Stimulated activated naive CD4-positive, alpha-beta T cell (primary cell): ENCODE measurements around the gene EXOC7.

Experiments
- DNase-seq, 6 experiments: peaks; one replicate each; lab custom pipeline; 2025; lab: John Stamatoyannopoulos, UW

Gene EXOC7

GRCh38 chr17:76103274-76104139, at the start of gene EXOC7:
EXOC7 (minus strand) TSS chr17:76103787; CDS start chr17:76103692, 95 bp downstream.
- peak; percentile 87 to 94 (median 90) for DNase-seq

- DNase-seq = no peak
These were observed 49.6 kb upstream of the EXOC7 start for GRCh38 chr17:76153202-76153601.

DNA sequence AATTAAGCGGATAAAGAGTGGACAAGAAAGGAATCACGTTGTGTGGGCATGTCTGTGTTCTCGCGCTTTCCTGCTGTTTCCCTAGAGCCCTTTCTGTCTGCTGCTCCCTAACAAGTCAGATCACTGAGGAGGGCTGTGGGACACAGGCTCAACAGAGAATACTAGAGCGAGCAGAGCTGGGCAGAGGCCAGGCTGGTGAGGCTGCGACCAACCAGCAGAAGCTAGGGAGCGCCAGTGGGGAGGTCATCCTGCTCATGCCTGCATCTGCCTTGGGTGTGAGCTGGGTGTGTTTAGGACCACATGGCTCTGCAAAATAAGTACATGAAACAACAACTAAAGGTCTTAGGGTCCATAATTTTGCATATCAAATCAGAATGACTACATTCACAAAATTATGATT, 49.0 kb upstream of the EXOC7 start:
- no peak for DNase-seq

GRCh38 chr17:76151896-76152454, 48.4 kb upstream of the EXOC7 start:
- peak; percentile 13 to 74 (median 48) for DNase-seq

GRCh38 chr17:76150712-76151622, 47.4 kb upstream of the EXOC7 start:
- DNase-seq = no peak

- no peak for DNase-seq
These were observed 45.6 kb upstream of the EXOC7 start for GRCh38 chr17:76149214-76149613.

- DNase-seq = no peak
These were observed 44.4 kb upstream of the EXOC7 start for GRCh38 chr17:76148015-76148326.

DNA sequence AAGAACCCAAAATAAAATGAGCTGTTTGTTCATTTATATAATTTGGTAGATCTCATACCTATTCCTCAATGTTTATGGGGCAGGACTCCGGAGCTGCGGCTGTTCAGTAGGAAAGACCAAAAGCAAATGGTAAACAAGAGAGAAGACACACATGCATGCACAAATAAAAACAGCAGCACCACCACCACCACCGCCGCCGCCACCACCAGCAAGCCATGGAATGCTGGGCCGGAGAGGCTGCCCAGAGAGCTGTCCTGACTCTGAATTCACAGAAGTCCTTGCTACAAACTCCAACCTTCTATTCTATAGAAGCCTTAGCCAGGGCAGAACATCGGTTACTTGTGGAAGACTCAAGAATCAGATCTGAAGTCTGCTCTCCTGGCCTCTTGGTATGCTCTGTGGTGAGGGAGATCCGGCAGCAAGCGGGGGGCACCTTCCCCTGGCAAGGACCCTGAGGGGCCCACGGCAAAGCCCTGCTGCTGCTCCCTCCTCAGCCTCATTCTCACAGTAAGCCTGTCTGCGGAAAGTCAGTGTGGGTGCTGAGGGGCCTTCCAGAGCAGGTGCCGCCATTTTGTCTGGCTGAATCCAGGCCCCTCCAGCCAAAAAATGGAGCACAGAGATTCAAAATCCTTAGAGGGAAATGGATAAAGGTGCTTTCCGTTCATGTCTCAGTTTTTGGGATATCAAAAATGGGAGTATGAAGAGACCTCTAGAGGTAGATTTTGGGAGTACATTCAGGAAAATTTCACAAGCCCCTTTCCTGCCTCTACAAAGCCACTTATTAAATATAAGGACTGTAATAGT, 43.8 kb upstream of the EXOC7 start:
- DNase-seq = no peak

GRCh38 chr17:76146053-76146851, 42.7 kb upstream of the EXOC7 start:
- DNase-seq = no peak

DNA sequence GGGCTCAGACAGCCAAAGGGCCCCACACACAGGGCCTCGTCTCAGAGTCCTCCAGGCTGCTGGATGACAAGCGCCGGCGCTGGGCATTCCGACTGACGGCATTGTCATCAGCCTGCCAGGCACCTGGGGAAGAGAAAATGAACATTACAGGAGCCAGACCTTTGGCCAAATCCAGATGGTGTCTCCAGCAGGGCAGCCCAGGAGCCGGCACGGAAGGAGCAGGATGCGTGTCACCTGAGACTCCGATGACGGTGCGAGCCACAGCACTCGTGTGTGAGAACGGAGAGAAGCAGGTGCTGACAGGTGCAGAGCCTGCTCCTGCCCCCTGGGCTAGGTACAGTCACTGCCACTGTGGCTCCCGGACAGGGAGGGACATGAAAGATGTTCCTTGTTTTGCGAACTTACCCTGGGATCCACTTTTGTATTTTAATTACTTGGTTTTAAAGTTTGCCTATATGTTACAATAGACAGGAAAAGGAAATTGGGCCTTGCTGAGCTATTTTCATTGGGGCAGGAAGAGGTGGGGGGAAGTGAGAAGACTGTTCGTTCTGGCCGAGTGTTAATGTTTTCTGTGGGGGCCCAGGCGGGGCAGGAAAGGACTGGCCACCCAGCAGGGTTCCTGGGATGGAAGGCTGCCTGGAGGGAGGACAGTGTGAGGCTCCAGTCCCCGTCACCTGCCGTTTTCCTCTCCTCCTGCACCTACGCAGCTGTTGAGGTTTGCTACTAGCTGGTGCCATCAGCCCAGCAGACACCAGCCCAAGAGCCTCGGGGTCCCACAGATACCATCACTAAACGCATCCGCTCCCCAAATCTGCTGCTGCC, 41.9 kb upstream of the EXOC7 start:
- DNase-seq = peak; percentile 24 to 83 (median 54)

DNA sequence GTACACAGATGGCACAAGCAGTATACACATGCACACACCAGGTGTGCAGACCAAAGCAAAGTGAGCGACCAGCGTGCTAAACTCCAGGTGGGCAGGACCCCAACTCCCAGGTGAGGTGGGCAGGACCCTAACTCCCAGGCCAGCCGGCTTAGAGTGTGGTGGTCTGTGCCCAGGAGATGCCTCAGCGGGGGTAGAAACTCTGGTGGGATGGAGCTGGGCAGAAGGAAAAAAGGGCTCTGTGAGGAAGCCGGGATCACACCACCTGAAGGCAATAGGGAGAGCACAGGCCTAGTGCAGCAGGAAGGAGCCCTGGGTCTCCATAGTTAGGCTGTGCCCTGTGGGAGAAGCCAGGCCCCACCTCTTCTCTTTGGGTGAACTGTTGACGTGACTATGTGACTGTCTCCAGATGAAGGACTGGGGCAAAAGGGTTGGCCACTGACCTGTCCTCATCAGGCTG, 39.0 kb upstream of the EXOC7 start:
- no peak for DNase-seq

GRCh38 chr17:76142039-76142584, 38.5 kb upstream of the EXOC7 start:
- DNase-seq = no peak

DNA sequence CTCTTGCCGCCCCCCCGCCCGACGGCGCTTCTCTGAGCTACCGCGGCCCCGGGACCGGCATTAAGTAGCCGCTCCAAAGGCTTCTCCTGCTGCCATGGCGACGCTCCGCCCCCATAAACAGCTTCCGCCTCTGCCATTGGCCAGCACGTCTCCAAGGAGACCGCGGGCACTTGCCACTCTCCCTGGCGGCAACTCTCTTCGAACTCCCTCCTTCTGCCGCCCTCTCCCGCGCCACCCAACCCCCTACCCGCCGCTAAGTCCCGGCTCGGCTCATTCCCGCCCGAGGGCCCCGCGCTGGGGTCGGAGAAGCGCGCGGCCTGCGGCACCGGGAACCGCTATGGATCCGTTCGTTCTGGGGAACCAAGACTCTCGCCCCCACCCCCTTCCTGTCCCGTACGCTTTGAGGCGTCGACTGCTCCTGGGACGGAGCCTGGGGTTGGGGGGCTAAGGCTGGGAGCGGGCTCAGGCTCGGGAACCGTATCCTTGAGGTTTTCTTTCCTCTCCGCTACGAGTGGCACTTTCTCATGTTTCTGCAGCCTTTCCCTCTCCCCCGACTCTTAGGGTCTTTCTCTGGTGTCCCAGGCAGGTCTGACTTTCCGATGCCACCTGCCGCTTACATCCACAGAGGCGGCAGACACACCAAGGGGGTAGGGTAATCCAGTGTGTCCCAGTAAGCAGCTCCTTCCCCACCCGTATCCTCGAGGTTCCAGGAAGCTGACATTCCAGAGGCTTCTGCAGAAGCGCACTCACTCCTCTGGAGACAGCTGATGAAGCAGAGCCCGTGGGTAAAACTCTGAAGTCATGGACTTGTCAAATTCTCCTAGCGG, 37.8 kb upstream of the EXOC7 start, which contains the start of gene FOXJ1:
Gene FOXJ1 (minus strand): TSS at position 34 of the 827 bp plus-strand sequence. CDS start 850 bp downstream, outside the sequence.
- peak; percentile 85 to 94 (median 90) for DNase-seq

- no peak for DNase-seq
These were observed 37.1 kb upstream of the EXOC7 start for GRCh38 chr17:76140661-76141211.

GRCh38 chr17:76139801-76140660, 36.4 kb upstream of the EXOC7 start:
- DNase-seq = peak in 4 of 6 experiments; percentile 38 to 56 (median 48)

GRCh38 chr17:76138896-76139752, 35.5 kb upstream of the EXOC7 start:
- no peak for DNase-seq
